ENCODE data around the gene PRKCZ.

Gene PRKCZ

DNA sequence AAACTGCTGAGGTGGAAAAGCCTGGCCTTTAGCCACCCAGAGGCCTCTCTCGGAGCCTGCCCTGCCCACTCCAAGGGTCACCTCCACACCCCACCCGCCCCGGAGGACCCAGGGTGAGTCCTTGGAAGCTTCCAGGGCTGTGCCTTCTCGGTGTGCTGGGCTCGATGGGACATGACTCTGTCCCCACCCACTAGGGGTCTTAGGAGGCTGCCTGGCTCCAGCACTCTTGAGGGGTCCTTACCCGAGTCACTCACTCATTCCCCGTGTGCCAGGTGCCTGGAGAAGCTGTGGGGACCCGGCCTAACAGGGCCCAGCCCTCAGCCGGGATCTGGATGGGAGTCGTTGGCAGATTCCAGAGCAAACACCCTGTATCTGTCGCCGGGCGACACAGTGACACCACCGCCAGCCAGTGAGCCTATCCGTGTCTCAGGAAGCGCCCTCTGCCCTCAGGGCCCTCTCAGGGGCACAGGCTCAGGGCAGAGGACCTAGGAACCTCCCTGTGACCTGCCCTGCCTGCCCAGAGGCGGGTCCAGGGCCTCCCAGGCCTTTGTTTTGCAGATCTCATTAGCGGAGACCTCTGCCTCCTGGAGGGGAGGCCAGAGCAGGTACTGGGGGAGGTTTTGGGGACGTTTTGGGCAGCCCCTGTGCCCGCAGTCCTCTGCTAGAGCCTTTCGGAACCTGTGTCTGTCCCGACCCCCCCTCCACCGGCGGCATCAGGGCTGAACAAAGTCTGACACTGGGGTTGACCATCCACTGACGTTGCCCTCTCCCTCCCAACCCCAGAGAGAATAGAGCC lies 3.1 kb upstream of the PRKCZ start:
- DNase-seq, result no peak

- no peak for DNase-seq
These were observed 2.2 kb upstream of the PRKCZ start for GRCh38 chr1:2047749-2048729.

- peak; percentile 28 for DNase-seq
These were observed 940 bp upstream of the PRKCZ start for GRCh38 chr1:2049225-2049717.

DNA sequence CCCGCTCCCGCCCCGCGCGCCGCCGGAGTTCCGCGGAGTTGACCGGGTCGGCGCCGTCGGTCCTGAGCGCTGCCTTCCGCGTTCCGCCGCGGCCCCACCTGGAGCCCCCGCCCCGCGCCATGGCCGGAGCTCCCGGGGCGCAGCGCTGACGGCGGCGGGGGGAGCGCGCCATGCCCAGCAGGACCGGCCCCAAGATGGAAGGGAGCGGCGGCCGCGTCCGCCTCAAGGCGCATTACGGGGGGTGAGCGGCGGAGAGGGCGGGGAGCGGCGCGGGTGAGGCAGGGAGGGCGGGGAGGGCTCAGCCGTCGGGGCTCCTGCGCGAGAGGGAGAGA lies 216 bp downstream of the PRKCZ start:
- peak; percentile 62 for DNase-seq

- DNase-seq, result no peak
These were observed 827 bp downstream of the PRKCZ start for GRCh38 chr1:2050793-2051682.

DNA sequence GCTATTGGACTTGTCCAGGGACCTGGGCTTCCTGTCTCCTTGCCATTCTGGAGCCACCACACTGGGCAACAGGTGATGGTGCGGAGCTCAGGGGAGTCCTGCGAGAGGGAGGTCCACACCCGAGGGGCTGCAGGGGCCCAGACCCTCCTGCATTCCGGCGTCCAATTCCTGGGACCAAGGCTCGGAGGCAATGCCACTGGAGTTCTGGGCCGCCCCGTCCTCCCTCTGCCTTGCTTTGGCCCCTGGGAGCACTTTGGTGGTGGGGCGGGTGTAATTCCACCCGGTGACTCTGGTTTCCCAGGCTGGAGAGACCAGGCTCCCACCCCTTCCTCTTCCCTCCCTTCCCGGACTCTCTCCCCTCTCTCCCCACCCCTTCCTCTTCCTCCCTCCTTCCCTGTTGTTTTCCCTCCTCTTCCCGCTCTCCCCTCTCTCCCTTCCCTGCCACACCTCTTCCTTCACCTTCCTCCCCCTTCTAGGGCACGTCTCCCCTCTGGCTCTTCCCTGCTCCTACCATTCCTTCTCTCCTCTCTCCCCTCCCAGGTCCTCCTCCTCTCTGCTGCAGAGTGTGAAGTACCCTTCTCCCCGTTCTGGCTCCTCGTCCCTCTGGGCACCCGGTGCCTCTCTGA lies 2.0 kb downstream of the PRKCZ start:
- no peak for DNase-seq

DNA sequence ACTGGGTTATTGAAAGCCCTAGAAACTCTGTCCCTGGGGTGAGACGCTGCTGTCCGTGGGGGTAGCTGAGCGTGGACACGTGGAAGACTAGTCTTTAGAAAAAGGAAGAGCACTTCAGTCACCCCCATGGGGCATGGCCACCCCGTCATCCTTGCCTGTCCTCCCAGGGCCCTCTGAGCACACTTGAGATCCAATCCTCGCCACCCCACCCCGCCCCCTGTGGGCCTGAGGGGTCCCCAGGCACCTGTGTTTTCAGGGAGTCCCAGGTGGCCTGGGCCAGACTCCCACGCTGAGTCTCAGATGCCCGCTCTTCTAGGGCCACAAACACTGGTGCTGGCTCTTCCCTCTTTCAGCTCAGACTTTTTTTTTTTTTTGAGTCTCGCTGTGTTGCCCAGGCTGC lies 2.5 kb downstream of the PRKCZ start:
- DNase-seq, result no peak

DNA sequence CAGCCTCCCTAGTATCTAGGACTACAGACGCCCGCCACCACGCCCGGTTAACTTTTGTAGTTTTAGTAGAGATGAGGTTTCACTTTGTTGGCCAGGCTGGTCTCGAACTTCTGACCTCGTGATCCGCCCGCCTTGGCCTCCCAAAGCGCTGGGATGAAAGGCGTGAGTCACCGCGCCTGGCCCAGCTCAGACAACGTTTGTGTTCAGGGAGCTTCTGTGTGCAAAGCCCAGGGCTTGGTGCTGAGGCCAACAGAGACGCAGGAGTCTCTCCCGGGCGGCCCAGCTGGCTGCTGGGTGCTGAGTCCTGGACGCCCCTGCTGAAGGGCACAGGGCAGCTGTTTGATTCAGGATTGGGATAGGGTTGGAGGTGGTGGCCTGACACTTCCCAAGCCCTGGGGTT lies 3.0 kb downstream of the PRKCZ start:
- DNase-seq, result no peak

- no peak for DNase-seq
These were observed 3.7 kb downstream of the PRKCZ start for GRCh38 chr1:2053784-2054376.

DNA sequence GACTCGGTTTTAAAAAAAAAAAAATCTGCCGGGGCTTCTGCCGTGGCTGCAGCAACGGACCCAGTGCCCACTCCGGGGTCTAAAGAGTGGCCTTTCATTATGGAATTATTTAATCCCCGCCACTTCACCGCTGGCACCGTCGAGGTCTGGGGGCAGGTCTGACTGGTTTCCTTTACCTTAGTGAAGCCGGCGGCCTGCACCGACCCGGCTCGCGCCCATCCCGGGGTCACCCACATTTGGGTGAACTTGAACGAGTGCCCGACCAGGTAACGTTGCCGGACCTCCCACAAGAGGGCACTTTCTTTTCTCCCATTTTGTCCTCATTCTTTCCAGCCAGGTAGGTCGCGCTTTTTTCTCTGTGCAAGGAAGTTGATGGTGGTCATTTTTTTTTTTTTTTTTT lies 4.3 kb downstream of the PRKCZ start:
- DNase-seq, result no peak

DNA sequence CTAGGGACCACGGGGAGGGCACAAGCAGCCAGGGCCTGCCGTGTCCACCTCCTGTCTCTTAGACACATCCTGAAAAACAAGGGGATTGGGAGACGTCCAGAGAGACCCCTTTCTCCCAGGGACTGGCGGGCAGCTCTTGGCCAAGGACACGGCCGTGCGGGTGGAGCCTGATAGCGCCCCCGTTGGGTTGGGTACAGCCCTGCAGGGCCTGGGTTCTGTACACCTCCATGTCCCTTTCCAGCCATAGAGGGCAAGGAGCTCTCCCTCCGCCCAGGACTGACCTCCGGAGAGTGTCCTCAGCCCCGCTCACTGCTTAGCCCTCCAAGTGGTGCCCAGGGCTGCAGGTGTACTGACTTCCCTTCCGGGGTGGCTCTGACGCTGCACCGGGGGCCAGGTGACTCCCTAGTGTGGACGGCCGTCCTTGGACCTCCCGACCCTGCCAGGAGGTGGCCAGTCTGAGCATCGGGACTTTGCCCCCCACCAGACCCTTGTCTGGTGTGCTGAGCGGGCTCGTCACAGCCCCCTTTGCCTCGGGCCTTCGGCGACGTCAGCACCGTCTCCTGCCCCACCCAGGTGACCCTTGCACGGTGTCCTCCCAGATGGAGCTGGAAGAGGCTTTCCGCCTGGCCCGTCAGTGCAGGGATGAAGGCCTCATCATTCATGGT lies 5.8 kb downstream of the PRKCZ start:
- no peak for DNase-seq

DNA sequence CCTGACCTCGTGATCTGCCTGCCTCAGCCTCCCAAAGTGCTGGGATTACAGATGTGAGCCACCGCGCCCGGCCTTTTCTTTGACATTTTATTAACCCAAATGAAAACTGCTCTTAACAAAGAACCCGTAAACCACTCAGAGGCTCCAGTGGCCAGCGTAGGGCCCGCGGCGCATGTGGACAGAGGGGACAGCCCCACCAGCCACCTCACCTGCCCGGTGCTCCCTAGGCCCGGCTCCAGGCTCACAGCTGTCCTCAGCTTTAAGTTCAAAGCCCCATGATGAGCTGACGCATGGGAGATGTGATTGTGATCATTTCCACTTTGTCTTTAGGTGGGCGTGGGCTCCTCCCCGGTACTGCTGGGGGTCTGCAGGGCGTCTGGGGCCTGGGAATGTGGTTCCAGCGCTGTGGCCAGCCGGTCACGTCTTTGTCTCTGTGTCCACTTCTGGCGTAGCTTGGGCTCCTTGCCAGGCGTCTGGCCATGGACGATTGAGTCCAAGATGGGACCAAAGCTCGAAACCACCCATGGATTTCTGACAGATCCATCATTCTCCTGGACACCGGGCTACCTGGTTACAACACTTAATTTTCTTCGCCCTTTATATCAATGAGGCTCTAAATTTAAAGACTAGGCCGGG lies 6.9 kb downstream of the PRKCZ start:
- no peak for DNase-seq

DNA sequence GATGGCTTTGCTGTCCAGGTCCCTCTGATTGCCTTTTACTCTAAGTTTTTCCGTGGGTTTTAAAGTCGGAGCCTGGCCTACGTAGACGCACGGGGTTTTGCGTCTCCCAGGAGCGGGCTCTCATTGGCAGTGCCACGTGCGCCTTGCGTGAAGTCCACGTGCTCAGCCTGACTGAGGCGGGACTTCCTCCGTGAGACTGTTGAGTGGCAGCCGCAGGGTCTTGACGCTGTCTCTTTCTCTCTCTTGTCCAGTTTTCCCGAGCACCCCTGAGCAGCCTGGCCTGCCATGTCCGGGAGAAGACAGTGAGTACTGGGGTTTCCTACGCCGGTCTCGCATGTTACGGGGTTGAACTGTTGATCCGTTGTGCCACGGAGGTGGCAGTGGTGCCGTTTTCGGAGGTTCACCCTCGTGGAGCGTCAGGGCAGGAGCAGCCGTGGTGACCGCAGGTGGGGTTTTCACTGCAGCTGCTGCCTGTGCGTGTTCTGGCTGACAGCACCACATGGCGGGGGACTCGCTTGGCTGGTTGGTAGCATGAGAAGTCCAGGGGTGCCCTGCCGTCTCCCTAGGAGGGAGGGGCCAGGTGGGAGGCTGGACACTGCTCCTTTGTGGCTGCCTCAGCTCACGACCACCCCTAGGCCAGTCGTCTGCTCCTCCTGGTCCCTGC lies 9.2 kb downstream of the PRKCZ start:
- DNase-seq, result no peak

- no peak for DNase-seq
These were observed 9.9 kb downstream of the PRKCZ start for GRCh38 chr1:2060072-2060471.

GRCh38 chr1:2060535-2060934 lies 10.3 kb downstream of the PRKCZ start:
- no peak for DNase-seq

DNA sequence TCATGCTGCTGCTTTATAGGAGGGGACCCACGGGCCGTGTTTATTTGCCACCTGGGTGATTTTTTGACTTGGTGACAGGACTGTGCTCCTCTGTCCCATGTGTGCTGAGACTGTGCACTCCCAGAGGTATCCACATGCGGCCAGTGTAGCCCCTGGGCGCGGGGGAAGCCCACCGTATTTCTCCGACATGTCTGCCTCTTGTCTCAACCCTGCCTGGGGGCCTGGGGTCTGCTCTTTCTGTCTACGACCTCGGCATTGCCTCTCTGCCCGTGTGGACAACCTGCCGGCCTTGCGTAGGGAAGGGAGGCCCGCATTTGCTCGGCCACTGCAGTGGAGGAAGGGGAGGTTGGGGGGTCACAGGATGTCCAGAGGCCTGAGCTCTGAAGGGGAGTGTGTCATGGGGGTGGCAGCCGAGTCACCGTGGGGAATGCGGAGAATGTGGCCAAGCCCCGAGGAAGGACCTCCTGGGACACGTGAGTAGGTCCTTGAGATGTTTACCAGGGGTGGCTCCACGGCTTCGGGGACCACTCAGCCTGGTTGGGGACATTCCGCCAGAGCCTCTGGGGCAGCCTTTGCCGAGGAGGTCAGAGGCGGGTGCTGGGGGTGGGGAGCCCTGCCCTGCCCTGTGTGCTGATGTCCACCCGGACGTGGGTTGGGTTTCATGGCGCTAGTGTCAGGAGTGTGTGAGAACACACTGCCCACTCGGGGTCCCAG lies 11.0 kb downstream of the PRKCZ start:
- no peak for DNase-seq

- no peak for DNase-seq
These were observed 15.5 kb downstream of the PRKCZ start for GRCh38 chr1:2065699-2066098.

GRCh38 chr1:2067393-2067792 lies 17.2 kb downstream of the PRKCZ start:
- no peak for DNase-seq

DNA sequence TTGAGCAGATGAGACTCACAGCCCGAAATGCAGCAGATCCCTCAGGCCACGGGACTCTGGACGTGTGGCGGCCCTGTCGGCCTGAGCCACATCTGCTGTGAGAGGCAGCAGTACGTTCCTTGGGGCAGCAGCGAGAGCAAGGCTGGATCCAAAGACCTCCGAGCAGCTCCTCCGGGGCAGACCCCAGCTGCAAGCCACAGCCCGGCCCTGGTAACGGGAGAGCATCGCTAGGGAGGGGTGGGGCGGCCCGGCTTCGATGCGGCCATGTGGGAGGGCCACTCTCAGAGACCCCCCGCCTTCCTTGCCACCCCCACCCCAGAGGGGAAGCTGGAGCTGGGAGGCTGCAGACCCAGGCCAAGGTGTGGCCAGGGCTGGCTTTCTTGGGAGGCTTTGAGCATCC lies 17.8 kb downstream of the PRKCZ start:
- no peak for DNase-seq

GRCh38 chr1:2068951-2069350 lies 18.7 kb downstream of the PRKCZ start:
- DNase-seq, result no peak

All from NCI-H2227 treated with DMSO at 0.1 percent for 48 hours (cell line).